Esophagus (tissue), 2 donors: ENCODE measurements around the gene ACTL7A. TPM values are rescaled to one million over a fixed set of nuclear protein-coding genes. Genes with fewer than 3 reads are reported as not detected.

ENCODE experiments used
- H3K27ac ChIP-seq, 2 donors: one replicate each; pipeline ENCODE4 v1.5.1; 2013; ENCODE audit warnings: low read depth in 2 of 2, mild to moderate bottlenecking in 2 of 2, inconsistent platforms in 1 of 2, low read length in 1 of 2, moderate library complexity in 1 of 2
- H3K27me3 ChIP-seq, 2 donors: one replicate each; pipeline ENCODE4 v1.6.1; 2013; ENCODE audit warnings: low read length in 2 of 2, control low read depth in 1 of 2, mild to moderate bottlenecking in 1 of 2; ENCODE audit not compliant: insufficient read depth in 2 of 2, control insufficient read depth in 1 of 2
- H3K36me3 ChIP-seq, 2 donors: one replicate each; pipeline ENCODE4 v1.6.1; 2013; ENCODE audit warnings: low read length in 1 of 2; ENCODE audit not compliant: control insufficient read depth in 2 of 2, insufficient read depth in 2 of 2
- H3K4me1 ChIP-seq, 2 donors: one replicate each; pipeline ENCODE4 v1.6.1; 2013; ENCODE audit warnings: low read length in 1 of 2; ENCODE audit not compliant: control insufficient read depth in 2 of 2, insufficient read depth in 2 of 2
- H3K4me3 ChIP-seq, 2 donors: one replicate each; pipeline ENCODE4 v1.5.1; 2013; ENCODE audit warnings: low read length in 2 of 2, mild to moderate bottlenecking in 2 of 2, low read depth in 1 of 2, moderate library complexity in 1 of 2
- H3K9me3 ChIP-seq, 2 donors: one replicate each; pipeline ENCODE4 v1.6.1; 2013; ENCODE audit warnings: mild to moderate bottlenecking in 2 of 2, low read depth in 1 of 2, low read length in 1 of 2, moderate library complexity in 1 of 2; ENCODE audit not compliant: control insufficient read depth in 2 of 2, insufficient read depth in 1 of 2
- WGBS, 2 donors: extraction: QIAGEN DNeasy Blood & Tissue Kit; methylation state at CpG; one replicate each; pipeline ENCODE4 v1.1.7; 2013; 5-methylcytosine and 5-hydroxymethylcytosine counted together
- polyA plus RNA-seq, 2 donors: library from polyadenylated mRNA; stranded (reverse); fragments of 200-250 nt; gene quantifications; one replicate each; pipeline ENCODE4 v1.2.3, GENCODE V29; 2013
- donor health status: healthy with polysubstance abuse.
- donor health status: Bipolar disorder and iron deficiency.

Gene ACTL7A, protein sequence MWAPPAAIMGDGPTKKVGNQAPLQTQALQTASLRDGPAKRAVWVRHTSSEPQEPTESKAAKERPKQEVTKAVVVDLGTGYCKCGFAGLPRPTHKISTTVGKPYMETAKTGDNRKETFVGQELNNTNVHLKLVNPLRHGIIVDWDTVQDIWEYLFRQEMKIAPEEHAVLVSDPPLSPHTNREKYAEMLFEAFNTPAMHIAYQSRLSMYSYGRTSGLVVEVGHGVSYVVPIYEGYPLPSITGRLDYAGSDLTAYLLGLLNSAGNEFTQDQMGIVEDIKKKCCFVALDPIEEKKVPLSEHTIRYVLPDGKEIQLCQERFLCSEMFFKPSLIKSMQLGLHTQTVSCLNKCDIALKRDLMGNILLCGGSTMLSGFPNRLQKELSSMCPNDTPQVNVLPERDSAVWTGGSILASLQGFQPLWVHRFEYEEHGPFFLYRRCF
- polyA plus RNA-seq, result not detected

DNA sequence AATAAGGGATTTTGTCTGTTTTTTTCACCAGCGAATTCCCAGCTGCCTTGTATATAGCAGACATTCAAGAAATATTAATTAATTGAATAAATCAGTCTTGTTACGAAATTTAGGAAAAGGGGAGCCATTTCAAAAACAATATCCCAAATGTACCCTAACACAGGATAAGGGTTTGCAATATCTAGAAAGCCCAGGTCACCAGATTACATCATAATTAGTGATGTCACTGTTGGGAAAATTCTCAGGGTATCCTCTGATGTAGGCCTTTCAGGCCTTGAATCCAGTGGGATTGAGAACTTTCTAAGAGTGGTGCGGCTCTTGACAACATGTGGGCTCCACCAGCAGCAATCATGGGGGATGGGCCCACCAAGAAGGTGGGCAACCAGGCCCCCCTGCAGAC, at the start of gene ACTL7A:
ACTL7A (plus strand) TSS at position 270 of the 400 bp plus-strand sequence; CDS start at position 327, 57 bp downstream.
- H3K4me1 ChIP-seq, result peaks cover 0 to 8% of the 10 kb centered on the region in 2 donors
- no peaks in the 10 kb centered on the region for H3K36me3 ChIP-seq
- H3K4me3 ChIP-seq, result no peak within 1 kb of the TSS
- no peaks in the 10 kb centered on the region for H3K9me3 ChIP-seq
- WGBS, 2 donors, result 96 to 97% methylated on average over 3 of the region's 3 CpGs
- H3K27ac ChIP-seq, result no peak within 1 kb of the TSS
- no peaks in the 10 kb centered on the region for H3K27me3 ChIP-seq

DNA sequence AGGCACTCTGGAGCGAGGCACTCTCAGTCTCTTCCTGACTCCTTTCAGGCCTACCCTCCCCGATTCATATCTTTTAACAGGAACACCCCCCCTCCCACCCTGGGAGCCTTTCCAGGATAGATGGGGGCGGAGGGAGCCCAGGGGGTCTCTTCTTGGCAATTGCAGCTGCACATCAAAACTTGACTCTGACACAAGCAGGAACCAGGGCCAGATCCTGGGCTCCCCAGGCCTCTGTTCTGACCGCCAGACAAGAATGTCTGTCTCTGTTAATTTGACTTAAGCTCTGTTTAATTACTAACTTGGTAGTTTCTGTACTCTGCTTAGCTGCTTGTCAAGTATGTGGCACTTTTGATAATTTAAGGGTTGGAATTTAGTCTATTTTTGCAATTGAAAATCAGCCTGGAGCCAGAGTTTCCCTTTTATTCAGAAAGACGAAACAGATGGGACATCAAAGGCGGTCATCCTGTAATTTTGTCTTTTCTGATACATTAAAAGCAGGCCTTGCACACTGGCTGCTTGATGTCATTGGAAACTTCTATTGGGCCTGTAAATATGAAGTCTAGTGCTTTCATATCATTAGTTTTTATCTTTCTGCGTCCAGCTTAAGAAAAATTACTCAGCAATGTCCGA, 49.6 kb upstream of the ACTL7A start:
- no peak overlapping the region for H3K27ac ChIP-seq
- H3K27me3 ChIP-seq, result no peaks in the 10 kb centered on the region
- no peaks in the 10 kb centered on the region for H3K36me3 ChIP-seq
- H3K4me1 ChIP-seq, result peaks cover 0 to 2% of the 10 kb centered on the region in 2 donors
- H3K9me3 ChIP-seq, result no peaks in the 10 kb centered on the region
- WGBS, 2 donors, result 77 to 79% methylated on average over 8 of the region's 8 CpGs
- H3K4me3 ChIP-seq, result no peak overlapping the region

DNA sequence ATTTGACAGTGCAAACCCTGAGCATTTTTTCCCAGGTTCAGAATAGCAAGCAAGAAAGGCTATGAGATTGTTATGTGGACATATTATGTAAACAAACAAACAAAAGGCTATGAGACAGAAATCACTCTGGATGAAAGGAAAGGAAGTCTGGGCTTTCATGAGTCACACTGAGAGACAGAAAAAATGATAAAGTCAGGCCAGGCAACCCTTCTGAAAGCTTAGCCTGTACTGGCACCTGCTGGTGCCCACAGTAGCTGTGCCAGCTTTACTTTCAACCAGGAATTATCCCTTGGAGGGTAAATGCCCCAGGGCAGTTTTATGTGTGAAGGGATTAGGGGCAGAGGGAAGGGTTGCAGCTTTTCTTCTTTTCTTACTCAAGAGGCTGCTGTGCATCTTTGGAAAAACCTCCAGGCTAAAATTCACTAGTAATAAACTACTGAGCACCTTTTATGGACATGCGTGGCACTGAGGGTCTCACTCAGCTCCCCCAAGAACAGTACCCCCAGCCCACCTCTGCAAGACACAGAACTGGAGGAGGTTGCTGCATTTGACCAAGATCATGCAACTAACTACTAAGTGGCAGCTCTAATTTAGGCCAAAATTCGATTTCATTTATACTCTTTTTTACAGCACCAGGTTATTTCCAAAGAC, 48.0 kb upstream of the ACTL7A start:
- H3K27me3 ChIP-seq, result no peaks in the 10 kb centered on the region
- H3K36me3 ChIP-seq, result no peaks in the 10 kb centered on the region
- H3K4me3 ChIP-seq, result no peak overlapping the region
- 74 to 82% methylated on average over 2 of the region's 2 CpGs for WGBS, 2 donors
- H3K27ac ChIP-seq, result no peak overlapping the region
- peaks cover 0 to 2% of the 10 kb centered on the region in 2 donors for H3K4me1 ChIP-seq
- H3K9me3 ChIP-seq, result no peaks in the 10 kb centered on the region

DNA sequence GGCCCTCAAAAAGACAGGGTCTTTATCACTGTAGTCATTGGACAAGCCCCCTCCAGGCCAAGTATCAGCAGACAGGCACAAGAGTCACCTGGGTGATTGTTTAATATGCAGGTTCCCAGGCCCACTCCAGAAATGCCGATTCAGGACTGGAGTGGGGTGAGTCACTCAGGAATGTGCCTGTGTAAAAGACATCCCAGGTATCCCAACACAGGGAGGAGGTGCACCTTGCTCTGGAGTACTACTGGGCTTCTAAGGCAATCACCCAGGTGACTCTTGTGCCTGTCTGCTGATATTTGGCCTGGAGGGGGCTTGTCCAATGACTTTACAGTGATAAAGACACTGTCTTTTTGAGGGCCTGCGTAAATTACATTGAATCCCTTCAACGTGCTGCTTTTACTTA, 46.9 kb upstream of the ACTL7A start:
- H3K9me3 ChIP-seq, result no peaks in the 10 kb centered on the region
- no peak overlapping the region for H3K4me3 ChIP-seq
- peaks cover 0 to 2% of the 10 kb centered on the region in 2 donors for H3K4me1 ChIP-seq
- H3K36me3 ChIP-seq, result no peaks in the 10 kb centered on the region
- H3K27ac ChIP-seq, result no peak overlapping the region
- 72 to 77% methylated on average over 3 of the region's 3 CpGs for whole genome bisulfite sequencing, 2 donors
- no peaks in the 10 kb centered on the region for H3K27me3 ChIP-seq

DNA sequence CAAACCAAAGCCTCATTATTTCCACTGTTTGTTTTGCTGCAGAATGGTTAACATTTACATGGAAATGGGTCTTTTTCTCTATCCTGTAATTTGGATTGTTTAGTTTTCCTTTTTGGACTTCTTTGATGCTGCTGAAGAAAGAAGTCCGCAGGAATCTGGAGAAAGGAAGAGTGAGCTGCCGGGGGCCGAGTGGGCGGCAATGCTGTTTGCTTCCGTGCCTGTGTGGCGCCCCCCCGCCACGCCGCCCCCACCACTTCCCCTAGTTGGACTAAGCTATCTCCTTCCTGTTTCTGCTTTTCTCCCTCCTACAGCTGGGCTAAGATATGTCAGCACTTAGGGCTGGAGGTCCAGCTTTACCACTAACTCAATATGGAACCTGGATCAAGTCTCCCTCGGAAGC, 46.0 kb upstream of the ACTL7A start:
- H3K4me3 ChIP-seq, result no peak overlapping the region
- H3K27me3 ChIP-seq, result no peaks in the 10 kb centered on the region
- H3K9me3 ChIP-seq, result no peaks in the 10 kb centered on the region
- peaks cover 0 to 2% of the 10 kb centered on the region in 2 donors for H3K4me1 ChIP-seq
- WGBS, 2 donors, result 59 to 64% methylated on average over 10 of the region's 10 CpGs
- no peak overlapping the region for H3K27ac ChIP-seq
- H3K36me3 ChIP-seq, result no peaks in the 10 kb centered on the region

DNA sequence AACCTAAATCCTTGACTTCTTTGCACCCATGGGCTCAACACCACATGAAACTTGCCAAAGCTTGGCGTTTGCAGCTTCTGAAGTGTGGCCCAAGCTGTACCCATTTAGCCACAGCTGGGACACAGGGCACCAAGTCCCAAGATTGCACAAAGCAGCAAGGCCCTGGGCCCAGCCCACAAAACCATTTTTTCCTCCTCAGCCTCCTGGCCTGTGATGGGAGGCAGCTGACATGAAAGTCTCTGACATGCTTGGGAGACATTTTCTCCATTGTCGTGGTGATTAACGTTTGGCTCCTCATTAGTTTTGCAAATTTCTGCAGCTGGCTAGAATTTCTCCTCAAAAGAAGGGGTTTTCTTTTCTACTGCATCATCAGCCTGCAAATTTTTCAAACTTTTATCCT, 38.2 kb upstream of the ACTL7A start:
- 82 to 93% methylated on average over 3 of the region's 3 CpGs for WGBS, 2 donors
- no peak overlapping the region for H3K27ac ChIP-seq
- peaks cover 3 to 7% of the 10 kb centered on the region in 2 donors for H3K9me3 ChIP-seq
- no peaks in the 10 kb centered on the region for H3K4me1 ChIP-seq
- no peaks in the 10 kb centered on the region for H3K27me3 ChIP-seq
- H3K4me3 ChIP-seq, result no peak overlapping the region
- no peaks in the 10 kb centered on the region for H3K36me3 ChIP-seq

DNA sequence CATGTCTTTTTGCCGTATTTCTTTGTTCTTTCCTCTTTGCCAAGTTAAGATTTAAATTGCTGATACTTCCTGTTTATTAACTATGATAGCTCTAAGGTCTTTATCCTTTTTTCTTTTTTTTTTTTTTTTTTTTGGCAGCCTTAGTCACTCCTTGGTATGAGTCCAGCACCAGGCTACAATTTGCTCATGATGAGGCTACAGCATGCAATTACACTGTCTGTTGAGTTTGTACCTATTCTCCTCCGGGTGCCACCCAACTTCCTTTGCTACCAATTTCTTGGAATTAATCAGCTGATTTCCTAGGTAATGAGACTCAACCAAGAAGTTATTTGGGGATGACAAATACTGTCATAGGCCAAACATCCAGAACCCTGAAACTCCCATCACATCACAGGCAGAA, 31.8 kb upstream of the ACTL7A start:
- Histone ChIP-seq H3K4me3 (no peak overlapping the region), H3K36me3 (no peaks in the 10 kb centered on the region), H3K4me1 (peaks cover 0 to 4% of the 10 kb centered on the region in 2 donors), H3K27me3 (no peaks in the 10 kb centered on the region), H3K27ac (no peak overlapping the region), H3K9me3 (no peaks in the 10 kb centered on the region)
- 32 to 40% methylated on average over 2 of the region's 2 CpGs for WGBS, 2 donors

DNA sequence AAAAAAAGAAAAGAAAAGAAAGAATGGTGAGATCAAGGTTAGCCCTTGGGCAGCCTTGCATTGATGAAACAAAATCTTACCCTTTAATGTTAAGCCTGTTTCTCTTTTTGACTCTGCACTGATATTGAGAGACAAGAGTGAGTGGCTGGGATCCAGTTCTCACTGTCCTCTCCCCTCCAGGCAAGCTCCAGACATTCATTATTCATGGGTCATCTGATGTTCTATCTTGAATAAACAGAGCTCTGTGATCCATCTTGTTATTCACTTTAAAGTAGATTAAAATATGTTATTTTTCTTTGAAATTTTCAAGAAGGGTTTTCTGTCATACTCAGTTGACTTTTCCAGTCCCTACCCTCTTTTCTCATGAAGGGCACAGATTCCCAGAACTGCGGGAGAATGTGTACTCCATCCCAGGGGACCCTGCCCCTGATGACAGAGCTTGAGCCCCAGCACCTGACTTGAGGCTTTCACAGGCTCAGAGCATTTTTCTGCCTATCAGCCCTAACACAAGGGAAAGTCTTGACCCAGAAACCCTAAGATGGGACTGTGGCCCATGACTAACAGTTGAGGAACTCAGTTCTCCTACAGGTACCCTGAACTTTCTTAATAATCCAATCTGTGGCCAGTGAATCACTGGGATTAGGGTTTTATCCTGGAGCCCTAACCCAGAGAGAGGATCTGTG, 30.4 kb upstream of the ACTL7A start:
- H3K4me1 ChIP-seq, result peaks cover 0 to 11% of the 10 kb centered on the region in 2 donors
- no peaks in the 10 kb centered on the region for H3K36me3 ChIP-seq
- WGBS, 2 donors, result 69 to 77% methylated on average over 1 of the region's 1 CpG
- no peaks in the 10 kb centered on the region for H3K27me3 ChIP-seq
- H3K4me3 ChIP-seq, result no peak overlapping the region
- H3K27ac ChIP-seq, result no peak overlapping the region
- H3K9me3 ChIP-seq, result no peaks in the 10 kb centered on the region

DNA sequence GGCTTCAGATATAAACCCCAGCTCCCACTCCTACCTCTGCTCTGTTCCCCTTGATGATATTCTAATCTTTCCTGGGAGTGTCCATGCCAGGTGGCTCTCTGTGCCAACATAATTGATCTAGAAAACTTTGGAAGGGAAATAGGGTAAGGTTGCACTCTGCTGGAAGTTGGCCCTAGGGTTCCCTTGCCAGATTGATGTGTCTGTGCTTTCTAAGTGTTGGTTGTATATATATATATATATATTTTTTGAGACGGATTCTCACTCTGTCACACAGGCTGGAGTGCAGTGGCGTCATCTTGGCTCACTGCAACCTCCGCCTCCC, 29.9 kb upstream of the ACTL7A start:
- Histone ChIP-seq H3K27me3 (no peaks in the 10 kb centered on the region), H3K36me3 (no peaks in the 10 kb centered on the region), H3K27ac (no peak overlapping the region), H3K4me3 (no peak overlapping the region), H3K4me1 (peaks cover 0 to 13% of the 10 kb centered on the region in 2 donors), H3K9me3 (no peaks in the 10 kb centered on the region)
- 90 to 92% methylated on average over 3 of the region's 3 CpGs for WGBS, 2 donors
